Spleen (tissue), 7 donors: ENCODE measurements around the gene RANBP1.

ENCODE experiments used
- POLR2A ChIP-seq, 3 donors: fragments of 450-650 bp; IDR thresholded peaks; one replicate each; pipeline ENCODE4 v1.5.1; 2017; ENCODE audit warnings: antibody characterized with exemption in 3 of 3, mild to moderate bottlenecking in 1 of 3
- POLR2AphosphoS5 ChIP-seq, 3 donors: sonication (generic); formaldehyde crosslinking; IDR thresholded peaks; one replicate each; pipeline ENCODE4 v1.5.1; 2017; ENCODE audit warnings: antibody characterized with exemption in 3 of 3
- TF ChIP-seq, protein P1 (sequence below), 11 experiments: fragments of 200-600 bp in 7 of 11; fragments of 450-650 bp in 4 of 11; sonication (generic) in 4 of 11; IDR thresholded peaks in 8 of 11; conservative IDR thresholded peaks in 3 of 11; 1 replicate in 7 of 11; 2 replicates in 4 of 11; pipeline versions ENCODE4 v1.4.0 to v1.8.0; 2016 to 2021; ENCODE audit warnings: antibody characterized with exemption in 11 of 11, inconsistent platforms in 4 of 11, mild to moderate bottlenecking in 1 of 11
- donor health status: DM: no; HTN: no; CAD: no; lungs with moderate emphysema.
- donor health status: DM: no; HTN: no; CAD: no.
- donor health status: DM: no; HTN: no; CAD: no.

DNA sequence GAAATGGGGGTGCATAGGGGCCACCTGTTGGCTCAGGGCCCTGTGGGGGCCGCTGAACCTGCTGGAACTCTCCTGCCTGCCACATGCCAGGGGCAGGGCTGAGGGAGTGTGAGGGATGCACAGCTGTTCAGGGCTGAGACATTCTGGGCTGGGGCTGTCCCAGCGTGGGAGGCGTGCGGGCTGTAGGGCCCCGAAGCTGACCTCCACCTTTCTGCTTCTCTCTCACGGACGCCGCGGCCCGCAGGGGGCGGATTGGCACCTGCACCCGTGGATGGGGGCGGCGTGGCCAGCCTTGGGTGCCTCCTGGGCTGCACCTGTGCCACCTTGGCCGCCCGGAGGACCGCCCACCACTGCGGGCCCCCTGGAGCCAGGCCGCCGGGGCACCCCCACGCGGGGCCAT lies 30.9 kb downstream of the RANBP1 start:
- TF ChIP-seq POLR2AphosphoS5 (IDR thresholded peaks at IDR 0.05) (no peak), POLR2A (IDR thresholded peaks at IDR 0.05) (no peak)
- TF ChIP-seq, protein P1, sequence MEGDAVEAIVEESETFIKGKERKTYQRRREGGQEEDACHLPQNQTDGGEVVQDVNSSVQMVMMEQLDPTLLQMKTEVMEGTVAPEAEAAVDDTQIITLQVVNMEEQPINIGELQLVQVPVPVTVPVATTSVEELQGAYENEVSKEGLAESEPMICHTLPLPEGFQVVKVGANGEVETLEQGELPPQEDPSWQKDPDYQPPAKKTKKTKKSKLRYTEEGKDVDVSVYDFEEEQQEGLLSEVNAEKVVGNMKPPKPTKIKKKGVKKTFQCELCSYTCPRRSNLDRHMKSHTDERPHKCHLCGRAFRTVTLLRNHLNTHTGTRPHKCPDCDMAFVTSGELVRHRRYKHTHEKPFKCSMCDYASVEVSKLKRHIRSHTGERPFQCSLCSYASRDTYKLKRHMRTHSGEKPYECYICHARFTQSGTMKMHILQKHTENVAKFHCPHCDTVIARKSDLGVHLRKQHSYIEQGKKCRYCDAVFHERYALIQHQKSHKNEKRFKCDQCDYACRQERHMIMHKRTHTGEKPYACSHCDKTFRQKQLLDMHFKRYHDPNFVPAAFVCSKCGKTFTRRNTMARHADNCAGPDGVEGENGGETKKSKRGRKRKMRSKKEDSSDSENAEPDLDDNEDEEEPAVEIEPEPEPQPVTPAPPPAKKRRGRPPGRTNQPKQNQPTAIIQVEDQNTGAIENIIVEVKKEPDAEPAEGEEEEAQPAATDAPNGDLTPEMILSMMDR (IDR thresholded peaks at IDR 0.05 in 8 of 11, conservative IDR thresholded peaks at IDR 0.05 in 3 of 11): no peak
